ENCODE measurements around the gene GTF2F2.

DNA sequence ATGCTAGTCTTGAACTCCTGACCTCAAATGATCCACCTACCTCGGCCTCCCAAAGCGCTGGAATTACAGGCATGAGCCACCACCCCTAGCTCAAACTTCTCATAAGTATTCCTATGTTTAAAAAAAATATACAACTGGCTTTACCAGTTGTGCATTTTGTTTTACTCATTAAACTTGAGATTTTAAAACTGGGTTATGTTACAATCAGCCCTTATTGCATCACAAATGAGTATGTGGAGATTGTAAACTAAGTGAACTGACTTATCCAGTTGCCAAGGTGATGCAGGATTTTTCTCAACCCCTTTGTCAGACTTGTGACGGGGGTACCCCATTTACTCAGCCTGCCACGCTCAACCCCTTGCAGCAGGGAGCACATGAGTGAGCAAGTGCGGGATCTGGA lies 14.4 kb upstream of the GTF2F2 start:
- TF ChIP-seq EZH2 (IDR thresholded peaks at IDR 0.05; ENCODE audit: borderline replicate concordance, low read length), result no peak
- TF ChIP-seq, protein P1, sequence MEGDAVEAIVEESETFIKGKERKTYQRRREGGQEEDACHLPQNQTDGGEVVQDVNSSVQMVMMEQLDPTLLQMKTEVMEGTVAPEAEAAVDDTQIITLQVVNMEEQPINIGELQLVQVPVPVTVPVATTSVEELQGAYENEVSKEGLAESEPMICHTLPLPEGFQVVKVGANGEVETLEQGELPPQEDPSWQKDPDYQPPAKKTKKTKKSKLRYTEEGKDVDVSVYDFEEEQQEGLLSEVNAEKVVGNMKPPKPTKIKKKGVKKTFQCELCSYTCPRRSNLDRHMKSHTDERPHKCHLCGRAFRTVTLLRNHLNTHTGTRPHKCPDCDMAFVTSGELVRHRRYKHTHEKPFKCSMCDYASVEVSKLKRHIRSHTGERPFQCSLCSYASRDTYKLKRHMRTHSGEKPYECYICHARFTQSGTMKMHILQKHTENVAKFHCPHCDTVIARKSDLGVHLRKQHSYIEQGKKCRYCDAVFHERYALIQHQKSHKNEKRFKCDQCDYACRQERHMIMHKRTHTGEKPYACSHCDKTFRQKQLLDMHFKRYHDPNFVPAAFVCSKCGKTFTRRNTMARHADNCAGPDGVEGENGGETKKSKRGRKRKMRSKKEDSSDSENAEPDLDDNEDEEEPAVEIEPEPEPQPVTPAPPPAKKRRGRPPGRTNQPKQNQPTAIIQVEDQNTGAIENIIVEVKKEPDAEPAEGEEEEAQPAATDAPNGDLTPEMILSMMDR (IDR thresholded peaks at IDR 0.05; ENCODE audit: low read length), result no peak

Data from OCI-LY1 (cell line).